Epidermal melanocyte (primary cell): Measurements from ENCODE around the gene NMUR1.

Experiments
- DNase-seq: peaks from one replicate; pipeline ENCODE4 v3.0.0; 2011; ENCODE audit warnings: low spot score; ENCODE audit not compliant: insufficient read length

The NMUR1 gene

DNA sequence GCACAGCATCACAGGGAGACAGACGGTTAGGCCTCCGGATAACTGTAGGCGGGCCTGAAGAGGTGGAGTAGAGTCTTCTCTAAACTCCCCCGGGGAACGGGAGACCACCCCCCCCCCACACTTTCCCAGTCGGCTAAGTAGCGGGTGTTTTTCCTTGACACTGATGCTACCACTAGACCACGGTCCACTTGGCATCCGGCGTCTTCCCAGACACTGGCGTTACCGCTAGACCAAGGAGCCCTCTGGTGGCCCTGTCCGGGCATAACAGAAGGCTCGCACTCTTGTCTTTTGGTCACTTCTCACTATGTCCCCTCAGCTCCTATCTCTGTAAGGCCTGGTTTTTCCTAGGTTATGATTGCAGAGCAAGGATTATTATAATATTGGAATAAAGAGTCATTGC is 40.3 kb downstream of the NMUR1 start:
- DNase-seq, result no peak

DNA sequence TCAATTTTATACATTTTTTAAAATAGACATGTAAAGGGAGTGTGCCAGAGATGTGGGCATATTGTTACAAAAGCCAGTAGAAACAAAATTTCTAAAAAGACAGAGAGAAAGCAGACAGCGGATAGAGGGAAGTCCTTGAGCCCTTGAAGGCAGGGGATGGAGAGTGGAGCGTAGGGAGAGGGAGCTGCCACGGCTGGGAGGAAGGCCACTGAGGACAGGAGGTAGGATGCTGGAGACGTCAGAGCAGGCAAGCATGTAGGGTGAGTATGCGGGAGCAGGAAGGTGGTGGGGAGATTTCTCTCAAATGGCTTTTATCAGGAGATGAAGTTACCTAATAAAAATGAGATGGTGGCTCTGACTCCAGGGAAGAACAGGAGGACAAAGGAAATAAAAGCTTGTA is 41.9 kb downstream of the NMUR1 start:
- DNase-seq, result no peak

DNA sequence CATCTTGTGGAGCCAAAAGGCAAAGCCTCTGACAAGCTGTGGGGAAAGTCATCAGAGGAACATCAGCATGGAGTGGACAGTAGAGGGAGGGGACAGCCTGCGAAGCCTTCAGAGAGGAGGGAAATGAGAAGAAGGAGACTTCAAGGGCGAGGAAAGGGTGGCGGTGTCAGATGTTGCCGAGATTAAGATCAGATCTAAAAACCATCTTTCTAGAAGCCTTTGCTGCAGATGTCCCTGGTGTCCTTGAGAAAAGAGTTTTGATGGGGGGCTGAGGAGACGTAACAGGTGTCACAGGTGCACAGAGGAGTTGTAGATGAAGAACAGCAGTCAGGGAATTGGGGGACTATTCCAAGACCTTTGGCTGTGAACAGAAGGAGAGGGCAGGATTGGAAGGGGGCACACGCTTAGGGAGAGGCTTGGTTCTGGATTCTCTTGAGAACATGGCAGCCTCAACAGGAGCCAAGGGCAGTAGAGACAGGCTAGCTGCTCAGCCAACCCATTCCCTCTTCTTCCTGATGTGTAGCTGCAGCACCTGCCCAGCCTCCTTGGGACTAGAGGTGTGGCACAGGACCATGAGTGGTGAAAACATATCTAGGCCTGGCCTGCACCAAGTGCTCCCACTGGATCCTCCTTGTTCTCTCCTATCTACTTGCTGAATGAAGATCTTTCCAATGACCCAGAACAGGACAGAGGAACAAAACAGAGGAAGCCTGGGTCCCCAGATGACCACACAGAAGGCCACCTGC is 43.2 kb downstream of the NMUR1 start:
- DNase-seq, result no peak

DNA sequence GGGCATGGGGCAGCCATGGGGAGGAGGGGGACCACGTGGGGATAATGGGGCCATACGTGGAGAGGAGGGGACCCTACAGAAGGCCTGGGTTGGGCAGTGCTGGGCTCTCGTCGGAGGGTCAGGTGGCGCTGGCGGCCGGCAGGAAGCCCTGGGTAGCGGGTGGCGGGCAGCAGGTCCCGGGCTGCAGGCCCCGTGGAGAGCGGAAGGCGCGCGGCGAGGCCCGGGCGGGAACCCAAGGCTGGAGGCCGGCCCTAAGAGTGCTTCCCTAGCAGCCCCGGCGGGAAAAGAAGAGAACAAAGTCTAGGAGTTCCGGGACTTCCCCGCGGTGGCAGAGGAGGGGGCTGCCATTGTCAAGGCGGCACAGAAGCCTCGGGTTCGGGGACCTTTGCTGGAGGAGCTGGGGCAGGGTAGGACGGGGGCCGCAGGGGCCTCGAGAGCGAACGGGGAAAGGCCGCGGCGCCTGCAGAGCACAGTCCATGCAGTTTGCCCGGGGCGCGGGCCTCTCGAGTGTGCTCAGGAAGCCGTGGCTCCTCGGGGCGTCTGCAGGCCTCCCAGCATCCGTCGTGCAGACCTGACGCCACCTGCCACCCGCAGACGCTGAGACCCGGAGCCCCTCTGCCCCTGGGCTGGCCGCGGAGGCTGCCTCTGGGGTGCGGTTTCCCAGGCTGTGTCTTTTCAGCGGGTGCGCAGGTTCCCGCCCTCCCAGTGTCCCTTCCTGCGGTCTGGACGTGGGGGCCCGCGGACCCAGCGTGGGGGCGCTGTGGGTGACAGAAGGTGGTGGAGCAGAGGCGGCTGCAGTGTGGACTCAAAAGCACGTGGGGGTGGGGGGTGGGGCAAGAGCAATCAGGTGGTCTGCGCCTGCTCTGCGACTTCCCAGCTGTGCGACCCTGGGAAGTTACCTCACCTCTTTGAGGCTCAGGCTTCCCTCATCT is 46.6 kb downstream of the NMUR1 start:
- DNase-seq, result no peak

DNA sequence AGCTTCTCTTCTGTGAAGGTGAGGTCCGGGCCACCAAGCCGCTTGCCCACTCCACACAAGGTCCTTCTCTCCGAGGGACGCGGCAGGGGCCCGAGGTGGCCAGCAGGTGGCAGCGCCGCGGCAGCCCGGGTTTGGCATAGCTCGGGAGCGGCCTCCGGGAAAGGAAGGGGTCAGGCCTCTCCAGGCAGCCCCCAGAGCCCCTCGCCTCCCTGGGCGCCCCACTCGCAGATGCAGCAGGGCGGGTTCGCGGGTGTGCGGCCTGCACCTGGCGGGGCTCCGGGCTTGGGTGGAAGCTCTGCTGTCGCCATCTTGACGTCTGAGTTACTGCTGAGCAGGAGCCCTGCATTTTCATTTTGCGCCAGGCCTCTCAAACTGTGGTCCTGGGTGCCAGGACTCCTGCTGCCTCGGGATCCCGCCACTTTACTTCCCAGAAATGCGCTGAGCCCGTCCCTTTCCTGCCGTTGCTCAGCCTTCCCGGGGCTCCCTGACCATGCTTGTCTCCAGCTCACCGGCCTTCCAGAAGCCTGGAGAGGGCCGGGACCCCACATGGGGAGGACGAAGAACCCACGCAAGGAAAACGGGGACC is 47.3 kb downstream of the NMUR1 start:
- peak; percentile 88 for DNase-seq

DNA sequence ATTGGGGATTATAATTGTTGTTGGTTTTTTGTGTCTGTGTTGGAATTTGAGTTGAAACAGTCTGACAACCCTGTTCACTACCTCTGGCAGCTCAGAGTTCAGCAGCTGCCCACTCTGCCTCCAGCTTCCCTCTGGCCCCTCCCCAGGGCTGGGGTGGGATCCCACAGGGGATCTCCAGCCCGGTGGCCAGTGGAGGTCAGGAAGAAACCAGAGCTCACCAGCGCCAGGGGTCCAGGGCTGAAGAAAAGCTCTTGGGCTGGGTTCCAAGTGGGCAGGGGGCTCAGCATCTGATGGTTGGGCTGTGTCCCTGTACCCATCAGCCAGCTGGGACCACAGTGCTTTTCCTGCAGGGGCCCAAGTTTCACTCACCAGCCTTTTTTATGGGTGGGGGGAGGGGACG is 49.5 kb downstream of the NMUR1 start:
- DNase-seq, result no peak

DNA sequence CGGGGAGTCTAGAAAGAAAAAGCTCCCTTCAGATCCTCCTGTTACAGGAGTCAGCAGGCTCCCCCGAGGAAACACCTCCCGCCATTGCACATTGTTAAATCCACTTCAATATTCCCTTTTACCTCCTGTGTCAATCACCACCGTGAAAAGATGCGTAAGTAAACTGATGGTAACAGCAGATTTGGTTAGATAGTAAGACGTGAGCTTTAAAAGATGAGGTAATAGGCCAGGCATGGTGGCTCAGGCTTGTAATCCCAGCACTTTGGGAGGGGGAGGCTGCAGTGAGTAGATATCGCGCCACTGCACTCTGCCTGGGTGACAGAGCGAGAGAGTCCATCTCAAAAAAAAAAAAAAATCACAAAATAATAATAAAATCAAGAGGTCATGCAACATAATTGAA is 50.8 kb downstream of the NMUR1 start:
- no peak for DNase-seq

DNA sequence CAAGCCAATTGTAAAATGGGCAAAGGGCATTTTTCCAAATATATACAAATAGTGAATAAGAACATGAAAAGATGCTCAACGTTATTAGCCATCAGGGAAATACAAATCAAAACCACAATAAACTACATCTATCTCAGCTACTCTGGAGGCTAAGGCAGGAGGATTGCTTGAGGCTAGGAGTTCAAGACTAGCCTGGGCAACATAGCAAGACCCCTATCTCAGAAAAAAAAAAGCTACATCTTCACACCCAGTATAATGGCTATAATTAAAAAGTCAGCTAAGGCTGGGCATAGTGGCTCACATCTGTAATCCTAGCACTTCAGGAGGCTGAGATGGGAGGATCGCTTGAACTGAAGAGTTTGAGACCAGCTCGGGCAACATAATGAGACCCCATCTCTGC is 53.3 kb downstream of the NMUR1 start:
- no peak for DNase-seq

DNA sequence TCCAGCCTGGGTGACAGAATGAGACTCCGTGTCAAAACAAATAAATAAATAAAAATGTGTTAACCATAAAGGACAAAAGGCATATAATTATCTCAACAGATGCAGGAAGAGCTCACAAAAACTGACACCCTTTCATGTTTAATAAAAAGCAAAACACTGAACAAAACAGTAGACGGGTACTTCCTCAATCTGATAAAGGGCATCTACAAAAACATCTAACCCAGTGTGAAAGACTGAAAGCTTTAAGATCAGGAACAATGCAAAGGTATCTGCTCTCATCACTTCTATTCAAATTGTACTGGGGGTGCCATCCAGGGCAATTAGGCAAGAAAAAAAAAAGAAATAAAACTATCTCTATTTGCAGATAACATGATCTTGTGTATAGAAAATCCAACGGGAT is 54.3 kb downstream of the NMUR1 start:
- DNase-seq, result no peak
